ENCODE measurements around the gene PROZ. TPM values are rescaled to one million over a fixed set of nuclear protein-coding genes. Genes with fewer than 3 reads are reported as not detected.
A peak's percentile ranks its signal among the peaks of the same experiment; 100 is the strongest.

PROZ gene
- total RNA-seq, 2 experiments from 2014 or later, result not detected

DNA sequence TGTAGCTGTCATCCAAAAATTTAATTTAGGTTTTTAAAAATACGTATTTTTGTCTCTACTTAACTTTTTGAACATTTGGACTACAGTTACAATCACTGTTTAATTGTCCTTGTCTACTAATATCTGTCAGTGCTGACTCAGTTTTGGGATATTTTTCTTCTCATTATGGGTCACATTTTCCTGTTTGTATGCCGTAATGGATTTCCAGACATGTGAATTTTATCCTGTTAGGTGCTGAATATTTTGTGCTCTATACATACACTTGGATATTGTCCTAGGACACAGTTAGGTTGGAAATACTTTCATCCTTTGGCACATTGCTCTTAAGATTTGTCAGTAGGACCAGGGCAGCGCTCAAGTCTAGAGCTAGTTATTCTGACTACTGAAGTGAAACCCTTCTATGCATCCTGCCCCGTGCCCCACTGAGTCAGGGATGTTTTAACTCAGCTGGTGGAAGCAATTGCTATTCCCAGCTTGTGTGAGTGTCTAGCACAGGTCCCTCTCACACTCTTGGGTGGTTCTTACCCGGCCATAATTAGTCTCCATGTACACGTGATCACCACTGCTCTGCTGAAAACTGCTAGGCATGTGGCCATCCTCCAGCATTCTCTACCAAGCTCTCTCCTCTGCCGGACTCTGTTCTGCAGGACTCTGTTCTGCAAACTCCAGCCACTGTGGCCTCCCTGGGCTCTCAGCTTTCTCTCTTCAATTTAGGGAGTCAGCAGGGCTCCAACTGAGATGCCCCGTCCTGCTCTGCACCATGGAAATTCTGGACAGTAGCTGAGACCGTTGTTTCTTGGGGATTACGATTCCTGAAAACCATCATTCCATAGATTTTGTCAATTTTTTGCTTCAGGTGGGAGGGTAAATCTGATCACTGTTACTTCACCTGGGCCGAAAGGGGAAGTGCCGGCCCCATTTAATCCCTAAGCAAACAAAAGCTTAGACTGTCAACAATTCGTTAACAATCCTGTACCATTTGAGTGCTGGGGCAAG is 11.1 kb downstream of the PROZ start:
- H3K4me1 Mint-ChIP-seq (ENCODE audit: low read depth), result peaks cover 22% of the 10 kb centered on the region
- no peaks in the 10 kb centered on the region for H3K27me3 Mint-ChIP-seq
- POLR2A ChIA-PET, result interaction anchor here (0.5 kb wide), 1 partner anchor 436 kb away, joined by 3 read pairs; no protein-coding TSS in a partner anchor
- no peak overlapping the region for H3K4me3 Mint-ChIP-seq
- CTCF ChIA-PET, result interaction anchor here (1.1 kb wide), 1 partner anchor 17 kb away, joined by 5 read pairs; no protein-coding TSS in a partner anchor
- intact Hi-C loops (cut with micrococcal nuclease), result no loop called here
- DNase-seq, result peak; percentile 19
- H3K36me3 Mint-ChIP-seq, result peaks cover 45% of the 10 kb centered on the region
- H3K27ac Mint-ChIP-seq, result no peak overlapping the region
- peaks cover 4% of the 10 kb centered on the region for H3K9me3 Mint-ChIP-seq

DNA sequence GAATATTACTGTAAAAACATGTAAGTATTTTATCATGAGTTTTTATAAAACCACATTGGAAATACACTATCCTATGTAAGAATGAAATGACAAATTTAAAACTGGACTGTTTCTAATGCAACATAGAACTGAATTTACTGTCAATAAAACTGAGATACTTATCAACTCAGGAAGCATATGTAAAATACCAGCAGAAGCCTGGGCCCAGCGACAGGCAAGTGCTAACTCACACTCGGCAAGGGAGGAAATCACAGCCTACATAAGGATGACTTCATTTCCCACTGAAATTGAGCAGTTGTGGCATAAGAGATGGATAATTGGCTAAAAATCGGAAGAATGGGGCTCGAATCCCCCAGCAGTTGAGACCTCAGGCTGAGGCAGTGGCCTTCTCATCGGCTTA is 12.1 kb downstream of the PROZ start:
- POLR2A ChIA-PET, result interaction anchor here (0.5 kb wide), 1 partner anchor 437 kb away, joined by 3 read pairs; no protein-coding TSS in a partner anchor

DNA sequence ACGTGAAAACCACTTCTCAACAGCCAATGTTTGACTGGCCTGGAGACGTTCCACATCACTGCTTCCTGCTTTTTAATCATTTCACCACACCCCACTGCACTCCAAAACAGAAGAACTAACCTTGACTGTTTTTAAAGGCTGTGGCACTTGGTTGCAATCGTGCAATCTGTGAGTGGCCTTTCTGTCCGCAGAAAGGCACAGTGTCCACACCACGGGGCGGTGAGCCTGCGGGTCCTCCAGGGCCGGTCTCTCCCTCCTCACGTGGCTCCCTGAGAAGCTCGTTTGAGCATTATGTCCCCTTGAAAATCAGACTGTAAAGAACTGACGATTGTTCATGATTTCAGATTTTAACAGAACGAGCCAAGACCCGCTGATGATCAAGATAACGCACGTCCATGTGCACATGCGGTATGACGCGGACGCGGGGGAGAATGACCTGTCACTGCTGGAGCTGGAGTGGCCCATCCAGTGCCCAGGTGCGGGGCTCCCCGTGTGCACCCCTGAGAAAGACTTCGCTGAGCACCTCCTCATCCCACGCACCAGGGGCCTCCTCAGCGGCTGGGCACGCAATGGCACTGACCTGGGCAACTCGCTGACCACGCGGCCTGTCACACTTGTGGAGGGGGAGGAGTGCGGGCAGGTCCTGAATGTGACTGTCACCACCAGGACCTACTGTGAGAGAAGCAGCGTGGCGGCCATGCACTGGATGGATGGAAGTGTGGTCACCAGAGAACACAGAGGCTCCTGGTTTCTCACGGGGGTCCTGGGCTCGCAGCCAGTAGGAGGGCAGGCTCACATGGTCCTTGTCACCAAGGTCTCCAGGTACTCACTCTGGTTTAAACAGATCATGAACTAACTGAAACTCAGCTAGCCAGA is 13.0 kb downstream of the PROZ start:
- POLR2A ChIA-PET, result interaction anchor here (0.6 kb wide), 1 partner anchor 214 kb away, joined by 3 read pairs; no protein-coding TSS in a partner anchor
- peaks cover 19% of the 10 kb centered on the region for H3K4me1 Mint-ChIP-seq (ENCODE audit: low read depth)
- no peak for DNase-seq
- peaks cover 4% of the 10 kb centered on the region for H3K9me3 Mint-ChIP-seq
- H3K36me3 Mint-ChIP-seq, result peaks cover 61% of the 10 kb centered on the region
- no peak overlapping the region for H3K27ac Mint-ChIP-seq
- CTCF ChIA-PET, result no interaction called here
- no peaks in the 10 kb centered on the region for H3K27me3 Mint-ChIP-seq
- intact Hi-C loops (cut with micrococcal nuclease), result no loop called here
- H3K4me3 Mint-ChIP-seq, result no peak overlapping the region

More for the DNA sequence above, 12.1 kb downstream of the PROZ start:
- CTCF ChIA-PET, result interaction anchor here (1.1 kb wide), 1 partner anchor 17 kb away, joined by 5 read pairs; no protein-coding TSS in a partner anchor
- H3K4me1 Mint-ChIP-seq (ENCODE audit: low read depth), result peaks cover 19% of the 10 kb centered on the region
- peaks cover 4% of the 10 kb centered on the region for H3K9me3 Mint-ChIP-seq
- H3K27ac Mint-ChIP-seq, result peak overlapping the region; percentile 52
- H3K4me3 Mint-ChIP-seq, result no peak overlapping the region
- intact Hi-C loops (cut with micrococcal nuclease), result no loop called here
- H3K27me3 Mint-ChIP-seq, result no peaks in the 10 kb centered on the region
- DNase-seq, result no peak
- peaks cover 52% of the 10 kb centered on the region for H3K36me3 Mint-ChIP-seq

DNA sequence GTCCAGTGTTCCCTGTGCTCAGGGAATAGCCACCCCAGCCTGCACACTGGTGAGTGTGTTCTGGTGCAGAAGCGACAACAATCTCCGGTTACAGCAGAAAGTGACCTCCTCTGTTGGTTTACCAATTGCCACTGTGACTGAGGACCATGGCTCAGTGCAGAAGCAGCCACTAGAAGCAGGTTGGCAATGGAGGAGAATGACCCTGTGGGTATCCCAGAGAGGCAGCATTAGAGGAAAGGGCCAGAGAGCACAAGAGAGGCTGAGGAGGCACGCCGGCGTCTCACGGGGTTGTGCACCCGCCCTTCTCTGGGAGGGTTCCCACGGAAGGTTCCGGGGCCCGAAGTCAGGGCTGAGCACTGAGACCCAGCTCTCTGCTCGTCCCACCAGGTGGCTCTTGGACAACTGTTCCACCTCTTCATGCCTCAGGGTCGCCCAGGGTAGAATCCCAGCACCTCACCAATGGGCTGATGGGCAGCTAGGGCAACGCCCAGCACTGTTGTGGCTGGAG is 14.0 kb downstream of the PROZ start:
- DNase-seq, result no peak
- Mint-ChIP-seq H3K4me3 (no peak overlapping the region), H3K27me3 (no peaks in the 10 kb centered on the region), H3K36me3 (peaks cover 61% of the 10 kb centered on the region), H3K9me3 (peaks cover 4% of the 10 kb centered on the region), H3K27ac (no peak overlapping the region), H3K4me1 (ENCODE audit: low read depth) (peaks cover 23% of the 10 kb centered on the region)
- intact Hi-C loops (cut with micrococcal nuclease), result no loop called here
- ChIA-PET CTCF (no interaction called here), POLR2A (no interaction called here)

DNA sequence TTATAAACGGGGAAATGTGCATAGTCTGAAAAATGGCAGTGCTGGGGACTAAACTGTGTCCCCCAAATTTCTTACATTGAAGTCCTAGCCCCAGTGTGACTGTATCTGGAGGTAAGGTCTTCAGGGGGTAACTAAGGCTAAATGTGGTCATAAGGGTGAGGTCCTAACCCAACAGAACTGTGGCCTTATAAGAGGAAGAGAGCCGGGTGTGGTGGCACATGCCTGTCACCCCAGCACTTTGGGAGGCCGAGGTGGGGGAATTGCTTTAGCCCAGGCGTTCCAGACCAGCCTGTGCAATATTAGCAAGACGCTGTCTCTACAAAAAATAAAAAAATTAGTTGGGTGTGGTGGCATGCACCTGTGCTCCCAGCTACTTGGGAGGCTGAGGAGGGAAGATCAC is 17.8 kb downstream of the PROZ start:
- ChIA-PET CTCF (no interaction called here), POLR2A (interaction anchor here (1.1 kb wide), 1 partner anchor 34 kb away, joined by 3 read pairs; the partner anchor contains the start of gene CUL4A)
- H3K27ac Mint-ChIP-seq, result peak overlapping the region; percentile 79
- intact Hi-C loops (cut with micrococcal nuclease), result loop anchor here (1.0 kb wide), 1 partner anchor 10 kb away; no protein-coding TSS in a partner anchor
- H3K27me3 Mint-ChIP-seq, result no peaks in the 10 kb centered on the region
- peak; percentile 70 for DNase-seq
- H3K9me3 Mint-ChIP-seq, result no peaks in the 10 kb centered on the region
- H3K4me3 Mint-ChIP-seq, result peak overlapping the region; percentile 1
- peaks cover 33% of the 10 kb centered on the region for H3K4me1 Mint-ChIP-seq (ENCODE audit: low read depth)
- peaks cover 60% of the 10 kb centered on the region for H3K36me3 Mint-ChIP-seq

DNA sequence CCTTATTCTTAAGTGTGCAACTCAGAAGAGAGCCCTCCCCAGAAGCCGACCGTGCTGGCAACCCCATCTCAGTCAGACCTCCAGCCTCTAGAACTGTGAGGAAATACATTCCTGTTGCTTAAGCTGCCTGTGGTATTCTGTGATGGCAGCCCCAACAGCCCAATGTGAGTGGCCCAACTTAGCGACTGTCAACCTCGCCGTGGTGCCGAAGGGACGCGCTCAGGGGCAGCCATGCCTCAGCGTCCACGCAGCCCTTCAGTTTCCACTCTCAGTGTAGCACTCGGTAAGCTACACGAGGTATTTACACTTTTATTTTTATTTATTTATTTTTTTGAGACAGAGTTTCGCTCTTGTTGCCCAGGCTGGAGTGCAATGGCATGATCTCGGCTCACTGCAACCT is 18.4 kb downstream of the PROZ start:
- Mint-ChIP-seq H3K4me1 (ENCODE audit: low read depth) (peaks cover 32% of the 10 kb centered on the region), H3K27me3 (no peaks in the 10 kb centered on the region), H3K4me3 (no peak overlapping the region), H3K36me3 (peaks cover 55% of the 10 kb centered on the region), H3K27ac (peak overlapping the region; percentile 79), H3K9me3 (no peaks in the 10 kb centered on the region)
- ChIA-PET POLR2A (no interaction called here), CTCF (no interaction called here)
- intact Hi-C loops (cut with micrococcal nuclease), result loop anchor here (1.0 kb wide), 1 partner anchor 9 kb away; no protein-coding TSS in a partner anchor
- no peak for DNase-seq

GRCh38 chr13:113178070-113178895 is 19.8 kb downstream of the PROZ start:
- peaks cover 55% of the 10 kb centered on the region for H3K36me3 Mint-ChIP-seq
- no peaks in the 10 kb centered on the region for H3K9me3 Mint-ChIP-seq
- peaks cover 36% of the 10 kb centered on the region for H3K4me1 Mint-ChIP-seq (ENCODE audit: low read depth)
- H3K27ac Mint-ChIP-seq, result no peak overlapping the region
- ChIA-PET POLR2A (no interaction called here), CTCF (no interaction called here)
- DNase-seq, result no peak
- no peak overlapping the region for H3K4me3 Mint-ChIP-seq
- intact Hi-C loops (cut with micrococcal nuclease), result no loop called here
- no peaks in the 10 kb centered on the region for H3K27me3 Mint-ChIP-seq

DNA sequence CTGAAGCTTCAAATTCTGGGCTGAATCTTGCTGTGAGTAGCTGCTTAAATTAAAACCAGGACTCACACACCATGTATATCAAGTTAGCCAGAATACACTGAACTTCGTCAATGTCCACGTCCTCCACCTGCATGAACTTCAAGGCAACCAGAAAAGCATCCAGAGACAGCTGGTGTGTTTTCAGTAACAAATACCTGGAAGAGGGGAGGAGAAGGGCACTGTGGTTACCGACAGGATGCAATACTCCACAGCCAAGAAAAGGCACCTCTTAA is 20.4 kb downstream of the PROZ start:
- DNase-seq, result no peak
- intact Hi-C loops (cut with micrococcal nuclease), result no loop called here
- no peaks in the 10 kb centered on the region for H3K27me3 Mint-ChIP-seq
- H3K9me3 Mint-ChIP-seq, result no peaks in the 10 kb centered on the region
- CTCF ChIA-PET, result no interaction called here
- POLR2A ChIA-PET, result no interaction called here
- peaks cover 41% of the 10 kb centered on the region for H3K4me1 Mint-ChIP-seq (ENCODE audit: low read depth)
- H3K27ac Mint-ChIP-seq, result no peak overlapping the region
- H3K36me3 Mint-ChIP-seq, result peaks cover 60% of the 10 kb centered on the region
- H3K4me3 Mint-ChIP-seq, result no peak overlapping the region

DNA sequence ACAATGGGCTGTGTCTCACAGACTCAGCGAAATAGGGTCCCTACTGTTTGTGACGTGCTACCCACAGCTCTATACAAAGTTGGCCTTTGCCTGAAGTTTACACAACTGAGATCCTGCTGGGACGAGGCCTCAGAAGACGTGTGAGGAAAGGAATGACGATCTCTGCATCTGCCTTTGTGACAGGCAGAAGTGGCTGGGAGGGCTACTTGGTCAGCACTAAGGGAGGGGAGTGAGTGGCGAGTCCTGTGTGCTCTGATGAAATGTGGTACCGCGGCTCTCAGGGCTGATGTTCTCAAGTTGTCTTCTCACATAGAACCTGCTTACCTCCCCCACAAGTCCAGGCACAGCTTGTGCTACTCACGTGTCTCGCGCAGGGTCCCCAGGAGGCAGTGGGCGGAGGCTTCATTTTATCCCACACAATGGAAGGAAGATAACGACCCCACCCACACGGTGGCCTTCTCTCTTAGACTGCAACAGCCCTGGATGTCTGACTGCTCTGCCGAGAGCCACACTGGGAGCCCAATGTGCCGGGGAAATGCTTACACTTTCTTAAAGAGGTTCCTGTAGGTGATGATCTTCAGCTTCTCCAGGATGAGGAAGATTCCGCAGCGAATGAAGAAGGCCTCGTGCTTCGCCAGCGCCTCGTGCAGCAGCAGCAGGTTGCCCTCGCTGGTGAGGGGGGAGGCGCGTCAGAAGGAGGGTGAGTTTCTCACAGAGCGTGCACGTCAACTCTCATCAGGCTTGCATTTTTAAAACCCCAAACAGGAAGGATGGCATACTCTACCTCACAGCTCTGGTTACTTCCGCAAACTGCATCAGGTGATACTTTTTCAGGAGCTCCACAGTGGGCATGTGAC is 21.2 kb downstream of the PROZ start:
- ChIA-PET CTCF (interaction anchor here (0.6 kb wide), 1 partner anchor 381 kb away, joined by 4 read pairs; no protein-coding TSS in a partner anchor), POLR2A (no interaction called here)
- peaks cover 61% of the 10 kb centered on the region for H3K36me3 Mint-ChIP-seq
- peak; percentile 39 for DNase-seq
- H3K4me3 Mint-ChIP-seq, result no peak overlapping the region
- no peaks in the 10 kb centered on the region for H3K27me3 Mint-ChIP-seq
- intact Hi-C loops (cut with micrococcal nuclease), result no loop called here
- peaks cover 42% of the 10 kb centered on the region for H3K4me1 Mint-ChIP-seq (ENCODE audit: low read depth)
- peak overlapping the region; percentile 72 for H3K27ac Mint-ChIP-seq
- no peaks in the 10 kb centered on the region for H3K9me3 Mint-ChIP-seq

- DNase-seq, result no peak
- Mint-ChIP-seq H3K4me3 (no peak overlapping the region), H3K36me3 (peaks cover 53% of the 10 kb centered on the region), H3K27me3 (no peaks in the 10 kb centered on the region), H3K9me3 (no peaks in the 10 kb centered on the region), H3K27ac (peak overlapping the region; percentile 5), H3K4me1 (ENCODE audit: low read depth) (peaks cover 50% of the 10 kb centered on the region)
- ChIA-PET CTCF (no interaction called here), POLR2A (no interaction called here)
- intact Hi-C loops (cut with micrococcal nuclease), result no loop called here
Measured at GRCh38 chr13:113182046-113182445, 23.6 kb downstream of the PROZ start.
